HL-60 (cell line): Measurements from ENCODE around the gene ZNF541.

Source experiments
- CTCF ChIP-seq: IDR thresholded peaks from one replicate; pipeline ENCODE4 v1.5.1; 2011; ENCODE audit warnings: low read length, control low read depth, inconsistent platforms; ENCODE audit not compliant: insufficient read depth
- GABPA ChIP-seq: IDR thresholded peaks from 2 replicates; pipeline ENCODE4 v1.6.1; 2012; ENCODE audit warnings: low read depth
- POLR2AphosphoS5 ChIP-seq: IDR thresholded peaks from 2 replicates; pipeline ENCODE4 v1.6.1; 2012; ENCODE audit warnings: low read depth
- REST ChIP-seq: IDR thresholded peaks from 2 replicates; pipeline ENCODE4 v1.6.1; 2012; ENCODE audit warnings: low read depth; ENCODE audit not compliant: insufficient replicate concordance

- TF ChIP-seq CTCF (no peak), POLR2AphosphoS5 (no peak), REST (no peak), GABPA (no peak)
Observed at GRCh38 chr19:47544075-47544474, 28.9 kb downstream of the ZNF541 start.
